Dermis microvascular lymphatic vessel endothelial cell (primary cell): ENCODE data around the gene ZNF587B. TPM values are rescaled to one million over a fixed set of nuclear protein-coding genes. Genes with fewer than 3 reads are reported as not detected.
"Not testable (repeated sequence)": the region's sequence is repeated elsewhere in the genome, so short reads cannot be mapped to it uniquely, and the experiment has no call there.

ENCODE experiments used
- DNase-seq, 2 donors: peaks; one replicate each; pipeline versions ENCODE4 v3.0.0 to v3.0.0-alpha.2; 2010; ENCODE audit warnings: low read depth in 2 of 2
- total RNA-seq: library from RNA; depleted of rRNA; stranded (reverse); fragments of >200 nt; gene quantifications from 2 replicates; pipeline ENCODE4 v1.2.1, GENCODE V29; 2014

The ZNF587B gene
- 13.5 and 14.5 TPM in 2 replicates for total RNA-seq

DNA sequence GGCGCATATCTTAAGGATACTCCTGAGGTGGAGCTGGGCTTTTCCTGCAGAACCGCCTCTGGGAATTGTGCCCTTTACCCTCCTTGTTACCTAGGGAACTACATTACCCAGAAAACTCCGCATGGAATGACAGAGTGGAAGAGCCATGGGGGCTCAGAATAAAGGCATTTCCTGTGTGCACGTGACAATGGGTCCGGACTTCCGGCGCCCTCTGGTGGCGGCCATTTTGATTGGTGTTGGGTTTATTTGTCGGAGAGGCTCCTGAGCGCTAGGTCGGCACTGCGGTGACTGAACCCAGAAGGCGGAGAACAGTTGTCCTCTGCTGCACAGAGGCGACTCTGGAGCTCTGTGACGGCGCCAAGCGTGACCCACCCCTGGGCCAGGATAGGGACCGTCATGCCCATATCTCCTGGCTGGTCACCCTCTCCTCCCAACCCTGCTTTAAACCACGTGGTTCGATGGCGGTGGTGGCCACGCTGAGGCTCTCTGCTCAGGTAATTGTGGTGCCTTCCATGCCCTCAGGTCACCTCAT lies at the start of gene ZNF587B:
TSS of gene ZNF587B (plus strand) at position 229 of the 532 bp plus-strand sequence. CDS start at position 459, 230 bp downstream.
- peak; percentile 35 to 37 for DNase-seq

DNA sequence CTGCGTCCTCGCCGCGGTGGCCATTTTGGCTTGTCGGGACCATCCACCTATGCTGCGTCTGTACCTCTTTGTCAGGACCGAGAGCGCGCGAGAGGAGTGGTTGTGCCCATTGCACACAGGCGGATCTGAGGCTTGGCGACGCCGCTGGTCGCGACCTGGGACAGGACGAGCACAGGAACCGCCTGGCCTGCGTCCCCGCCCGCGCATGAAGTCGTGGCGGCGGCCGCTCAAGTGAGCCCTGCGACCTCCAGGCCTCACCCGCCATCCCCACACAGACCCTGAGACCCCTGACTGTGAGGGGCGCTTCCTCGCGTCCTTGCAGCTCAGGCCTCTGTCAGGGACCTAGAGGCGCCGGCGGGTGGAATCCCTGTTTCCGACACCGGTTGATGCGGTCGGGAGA lies 43.8 kb upstream of the ZNF587B start:
- DNase-seq, result no peak

DNA sequence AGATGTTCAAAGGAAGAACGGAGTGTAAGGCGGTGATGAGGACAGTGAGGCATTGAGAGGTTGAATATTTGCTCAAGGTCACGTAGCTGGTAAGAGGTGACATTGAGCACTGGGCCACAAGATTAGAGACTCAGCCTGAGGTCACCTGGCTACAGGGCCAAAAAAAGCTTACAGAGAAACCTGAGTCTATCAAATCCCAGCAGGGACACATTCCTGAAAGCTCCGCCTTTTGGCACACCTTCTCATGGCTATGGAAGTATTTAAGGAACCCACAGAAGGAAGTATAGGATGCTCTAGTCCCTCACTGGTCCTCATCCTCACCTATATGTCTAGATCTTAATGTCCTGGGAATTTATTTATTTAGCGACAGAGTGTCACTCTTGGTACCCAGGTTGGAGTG lies 43.2 kb upstream of the ZNF587B start:
- no peak for DNase-seq

DNA sequence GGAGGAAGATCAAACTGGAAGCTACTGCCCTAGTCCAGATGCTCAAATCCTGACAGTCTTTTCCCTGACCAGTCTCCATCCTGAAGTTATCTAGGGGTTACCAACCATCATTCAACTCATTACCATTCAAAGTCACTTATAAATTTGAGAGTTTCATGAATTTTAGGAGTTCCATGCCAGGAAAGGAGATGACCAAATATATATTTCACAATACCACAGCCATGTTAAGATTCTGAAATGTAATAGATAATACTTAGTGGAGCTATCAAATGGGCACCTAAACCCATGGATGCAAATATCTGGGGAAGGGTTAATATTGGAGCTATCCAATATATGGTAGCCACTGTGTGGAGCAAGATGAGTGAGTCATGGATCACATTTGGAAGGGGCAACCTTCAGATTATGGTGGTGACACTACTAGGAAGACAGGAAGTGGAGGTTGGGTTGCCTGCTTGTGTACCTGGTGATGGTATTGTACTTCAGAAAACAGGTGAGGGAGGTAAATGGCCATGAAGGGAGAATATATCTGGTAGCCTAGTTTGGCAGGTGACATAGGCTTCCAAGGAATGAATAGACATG lies 41.9 kb upstream of the ZNF587B start:
- DNase-seq, result no peak

DNA sequence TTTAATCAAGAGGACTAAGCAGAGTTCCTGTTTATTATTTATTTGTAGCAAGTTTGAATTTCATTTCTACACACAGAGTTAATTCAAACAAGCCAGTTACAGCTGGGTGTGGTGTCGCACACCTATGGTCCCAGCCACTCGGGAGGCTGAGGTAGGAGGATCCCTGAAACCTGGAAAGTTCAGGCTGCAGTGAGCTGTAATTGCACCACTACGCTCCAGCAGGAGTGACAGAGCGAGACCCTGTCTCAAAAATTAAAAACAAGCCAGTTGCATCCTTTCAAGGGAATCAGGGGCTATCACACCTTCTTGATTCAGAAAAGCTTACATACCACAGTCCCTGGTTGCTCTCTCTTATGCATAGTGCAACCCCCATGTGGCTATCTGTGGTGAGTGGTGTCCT lies 40.8 kb upstream of the ZNF587B start:
- DNase-seq, result no peak

DNA sequence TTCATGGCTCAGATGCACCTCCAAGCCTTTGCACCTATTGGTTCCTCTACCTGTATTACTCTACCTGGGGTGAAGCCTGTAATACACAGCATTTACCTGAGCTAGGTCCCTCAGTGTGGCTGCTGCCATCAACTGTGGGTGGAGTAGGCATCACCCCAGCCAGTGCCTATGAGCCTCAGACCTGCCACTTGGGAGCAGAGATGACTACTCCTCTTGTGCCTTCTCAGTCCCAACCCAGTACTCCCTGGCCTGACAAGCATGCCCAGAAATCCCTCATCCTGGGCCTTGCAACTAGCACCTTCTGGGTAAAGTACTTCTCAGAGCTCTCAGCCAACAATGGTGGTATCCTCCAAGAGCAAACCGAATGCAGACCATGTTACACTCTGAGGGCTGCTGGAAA lies 33.5 kb upstream of the ZNF587B start:
- DNase-seq, result not testable (repeated sequence)

DNA sequence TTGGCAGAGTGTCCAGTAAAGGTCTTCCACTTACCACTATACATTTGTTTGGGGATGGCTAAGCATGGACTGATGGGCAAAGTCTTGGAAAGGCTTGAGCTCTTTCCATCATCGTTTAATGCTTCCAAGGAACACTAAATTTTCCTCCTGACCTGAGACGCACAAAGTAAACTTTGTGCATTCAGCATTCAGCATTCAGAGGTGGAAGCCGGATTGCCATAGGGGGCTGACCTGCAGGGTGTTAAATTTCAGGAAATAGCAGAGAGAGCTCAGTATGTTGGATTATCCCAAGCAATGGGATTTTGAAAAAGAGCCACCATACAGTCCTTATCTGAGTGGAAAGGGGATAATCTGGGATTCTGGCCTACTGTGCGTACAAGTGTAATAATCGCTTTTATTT lies 29.4 kb upstream of the ZNF587B start:
- DNase-seq, result no peak

DNA sequence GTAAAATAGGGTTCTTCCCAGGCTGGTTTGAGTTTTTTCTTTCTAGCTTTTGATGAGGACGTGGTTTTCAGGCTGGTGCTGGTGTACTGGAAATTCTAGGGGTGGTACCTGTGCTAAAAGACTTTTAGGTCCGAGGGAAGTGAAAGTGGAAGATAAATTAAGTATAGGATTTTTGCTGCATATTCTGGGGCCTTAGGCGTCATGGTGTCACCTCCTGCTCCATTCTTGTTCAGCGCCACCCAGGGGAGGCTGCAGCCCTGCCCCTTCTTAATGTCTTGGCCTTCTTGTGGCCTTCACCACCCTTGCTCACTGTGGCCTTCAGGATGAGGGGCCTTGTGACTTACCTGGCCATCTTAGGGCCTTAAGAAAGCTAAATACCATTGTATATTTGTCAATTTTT lies 27.8 kb upstream of the ZNF587B start:
- no peak for DNase-seq

DNA sequence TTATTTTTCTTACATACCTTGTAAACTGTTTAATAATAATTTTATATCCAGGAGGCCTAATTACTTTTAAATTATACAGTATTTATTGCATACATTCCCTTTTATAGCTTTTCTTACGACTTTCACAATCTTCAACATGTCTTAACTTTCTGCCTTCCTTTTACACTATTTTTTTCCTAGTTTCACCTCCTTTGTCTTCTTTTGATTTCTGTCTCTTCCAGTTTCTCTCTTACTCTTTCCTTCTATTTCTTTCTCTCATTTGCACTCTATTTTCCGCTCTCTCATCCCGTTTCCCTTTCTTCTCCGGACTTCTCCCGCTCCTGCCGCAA lies 26.9 kb upstream of the ZNF587B start:
- DNase-seq, result no peak

DNA sequence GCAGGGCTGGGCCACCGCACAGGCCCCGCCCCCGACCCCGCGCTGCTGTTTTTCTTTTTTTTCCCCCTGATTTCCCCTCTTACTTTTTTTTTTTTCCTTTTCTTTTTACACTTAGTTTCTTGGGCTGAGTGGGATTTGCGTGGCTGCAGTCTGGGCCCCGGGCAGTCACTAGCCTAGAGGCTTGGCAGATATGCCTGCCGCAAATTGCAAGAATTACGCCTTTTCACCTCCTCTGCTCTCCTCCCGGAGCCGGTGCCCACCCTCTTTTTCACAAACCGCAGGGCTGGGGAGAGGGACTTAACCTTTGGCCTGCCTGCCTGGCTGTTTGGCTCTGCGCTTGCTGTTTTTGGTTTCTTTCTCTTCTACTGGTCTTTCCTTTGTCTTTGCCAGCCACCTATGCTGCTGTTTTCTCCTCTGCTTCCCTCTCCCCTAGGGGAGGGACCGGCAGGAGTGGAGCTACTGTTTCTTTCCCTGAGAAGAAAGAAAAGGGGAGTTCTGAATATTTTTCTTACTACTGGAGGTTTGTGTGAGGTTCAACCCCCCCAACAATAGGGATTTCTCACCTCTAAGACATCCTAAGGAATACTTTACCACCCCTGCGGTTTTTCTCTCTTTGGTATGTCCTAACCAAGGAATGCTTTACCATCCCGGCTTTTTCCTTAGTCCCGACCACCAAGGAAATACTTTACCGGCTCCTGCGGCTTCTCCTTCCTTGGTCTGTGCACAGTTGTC lies 26.3 kb upstream of the ZNF587B start:
- peak in 1 of 2 donors; percentile 48 for DNase-seq

DNA sequence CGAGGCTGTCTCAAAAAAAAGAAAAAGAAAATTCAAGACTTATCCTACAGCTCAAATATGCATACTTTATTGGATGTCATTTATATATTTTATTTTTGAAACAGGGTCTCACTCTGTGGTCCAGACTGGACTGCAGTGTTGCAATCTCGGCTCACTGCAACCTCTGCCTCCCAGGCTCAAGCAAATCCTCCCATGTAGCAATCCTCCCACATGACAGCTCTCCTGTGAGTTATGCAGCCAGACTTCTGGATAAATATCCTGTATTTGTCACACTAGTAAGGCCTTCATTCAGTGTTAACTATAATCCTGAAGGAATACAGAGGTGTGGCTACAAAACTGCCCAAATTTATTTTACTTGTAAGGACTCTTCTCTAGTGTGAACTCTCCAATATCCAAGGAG lies 22.6 kb upstream of the ZNF587B start:
- no peak for DNase-seq

DNA sequence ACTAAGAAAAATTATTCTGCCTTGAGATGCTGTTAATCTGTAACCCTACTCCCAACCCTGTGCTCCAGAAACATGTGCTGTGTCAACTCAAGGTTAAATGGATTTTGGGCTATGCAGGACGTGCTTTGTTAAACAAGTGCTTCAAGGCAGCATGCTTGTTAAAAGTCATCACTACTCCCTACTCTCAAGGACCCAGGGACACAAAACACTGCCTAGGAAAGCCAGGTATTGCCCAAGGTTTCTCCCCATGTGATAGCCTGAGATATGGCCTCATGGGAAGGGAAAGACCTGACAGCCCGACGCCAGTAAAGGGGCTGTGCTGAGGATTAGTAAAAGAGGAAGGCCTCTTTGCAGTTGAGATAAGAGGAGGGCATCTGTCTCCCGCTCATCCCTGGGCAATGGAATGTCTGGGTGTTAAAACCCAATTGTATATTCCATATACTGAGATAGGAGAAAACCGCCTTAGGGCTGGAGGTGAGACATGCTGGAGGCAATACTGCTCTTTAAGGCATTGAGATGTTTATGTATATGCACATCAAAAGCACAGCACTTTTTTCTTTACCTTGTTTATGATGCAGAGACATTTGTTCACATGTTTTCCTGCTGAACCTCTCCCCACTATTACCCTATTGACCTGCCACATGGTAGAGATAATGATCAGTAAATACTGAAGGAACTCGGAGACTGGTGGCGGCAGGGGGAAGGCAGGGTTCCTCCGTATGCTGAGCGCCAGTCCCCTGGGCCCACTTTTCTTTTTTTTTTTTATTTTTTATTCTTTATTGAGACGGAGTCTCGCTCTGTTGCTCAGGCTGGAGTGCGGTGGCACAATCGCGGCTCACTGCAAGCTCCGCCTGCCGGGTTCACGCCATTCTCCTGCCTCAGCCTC lies 19.4 kb upstream of the ZNF587B start:
- not testable (repeated sequence) for DNase-seq

DNA sequence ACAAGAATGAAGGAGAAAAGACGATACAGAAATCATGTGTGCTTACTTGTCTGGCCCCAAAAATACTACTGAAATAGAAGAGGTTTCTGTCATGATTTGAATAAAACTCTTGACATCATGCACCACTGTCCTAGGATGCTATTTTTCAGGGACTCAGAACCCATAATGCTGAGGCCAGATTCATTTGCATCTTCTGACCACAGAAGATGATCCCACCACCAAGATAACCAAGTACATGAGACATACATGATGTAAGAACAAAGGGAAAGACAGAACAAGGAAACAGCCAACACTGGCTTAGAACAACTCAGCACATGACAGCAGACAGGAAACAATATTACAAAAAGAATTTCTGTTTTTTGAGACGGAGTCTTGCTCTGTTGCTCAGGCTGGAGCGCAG lies 17.9 kb upstream of the ZNF587B start:
- DNase-seq, result no peak

DNA sequence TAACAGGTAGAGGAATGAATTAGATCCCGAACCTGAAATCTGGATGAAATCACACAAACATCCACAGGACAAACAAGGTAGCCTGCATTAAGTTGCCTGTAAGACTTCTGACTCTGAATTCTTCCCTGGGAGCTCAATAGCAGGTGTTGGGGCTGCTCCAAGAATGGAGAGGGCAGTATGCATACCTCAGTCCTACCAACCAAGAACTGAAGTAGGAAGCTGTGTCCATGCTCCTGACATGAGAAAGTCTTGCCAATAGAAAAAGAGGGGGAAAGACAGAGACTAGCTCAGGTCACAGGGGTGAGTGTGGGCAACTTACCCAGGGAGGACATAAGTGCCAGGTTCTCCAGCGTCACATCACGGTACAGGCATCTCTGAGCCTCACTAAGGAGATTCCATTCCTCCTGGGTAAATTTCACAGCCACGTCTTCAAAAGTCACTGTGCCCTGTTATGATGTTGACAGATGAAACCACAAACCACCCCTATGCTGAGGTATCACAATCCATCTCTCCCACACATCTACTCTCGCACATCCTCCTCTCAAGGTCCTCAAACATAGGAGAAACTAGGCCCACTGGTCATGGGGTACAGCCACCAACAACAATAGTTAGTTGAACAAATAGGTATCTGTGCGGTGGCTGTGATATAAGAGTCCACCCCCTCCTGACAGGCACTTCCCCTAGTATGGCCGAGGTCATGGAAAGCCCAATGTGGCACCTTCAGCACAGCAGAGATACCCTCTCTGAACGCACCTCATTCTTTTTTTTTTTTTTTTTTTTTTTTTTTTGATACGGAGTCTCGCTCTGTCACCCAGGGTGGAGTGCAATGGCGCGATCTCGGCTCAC lies 16.9 kb upstream of the ZNF587B start:
- not testable (repeated sequence) for DNase-seq

DNA sequence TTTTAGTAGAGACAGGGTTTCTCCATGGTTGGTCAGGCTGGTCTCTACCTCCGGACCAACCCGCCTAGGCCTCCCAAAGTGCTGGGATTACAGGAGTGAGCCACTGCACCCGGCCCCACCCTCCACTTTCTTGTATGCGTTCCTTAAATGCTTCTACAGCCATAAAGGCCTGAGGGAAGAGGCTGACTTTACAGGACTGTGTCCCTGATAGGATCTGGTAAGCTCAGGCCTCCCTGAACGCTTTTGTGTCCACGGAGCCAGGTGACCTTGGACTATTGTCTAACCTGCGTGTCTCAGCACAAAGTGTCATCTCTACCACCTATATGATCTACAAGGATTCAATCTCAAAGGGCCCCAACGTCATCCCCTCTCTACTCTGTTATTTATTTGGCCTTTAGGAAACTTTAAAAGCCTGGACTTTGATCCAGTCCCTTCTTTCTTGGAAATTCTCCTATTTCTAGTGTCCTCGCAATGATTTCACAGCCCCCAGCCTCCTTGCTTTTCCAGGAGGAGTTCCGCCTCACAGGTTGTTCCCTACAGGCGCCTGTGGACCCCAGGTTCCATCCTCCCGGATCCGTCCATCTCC lies 16.1 kb upstream of the ZNF587B start:
- DNase-seq, result no peak

DNA sequence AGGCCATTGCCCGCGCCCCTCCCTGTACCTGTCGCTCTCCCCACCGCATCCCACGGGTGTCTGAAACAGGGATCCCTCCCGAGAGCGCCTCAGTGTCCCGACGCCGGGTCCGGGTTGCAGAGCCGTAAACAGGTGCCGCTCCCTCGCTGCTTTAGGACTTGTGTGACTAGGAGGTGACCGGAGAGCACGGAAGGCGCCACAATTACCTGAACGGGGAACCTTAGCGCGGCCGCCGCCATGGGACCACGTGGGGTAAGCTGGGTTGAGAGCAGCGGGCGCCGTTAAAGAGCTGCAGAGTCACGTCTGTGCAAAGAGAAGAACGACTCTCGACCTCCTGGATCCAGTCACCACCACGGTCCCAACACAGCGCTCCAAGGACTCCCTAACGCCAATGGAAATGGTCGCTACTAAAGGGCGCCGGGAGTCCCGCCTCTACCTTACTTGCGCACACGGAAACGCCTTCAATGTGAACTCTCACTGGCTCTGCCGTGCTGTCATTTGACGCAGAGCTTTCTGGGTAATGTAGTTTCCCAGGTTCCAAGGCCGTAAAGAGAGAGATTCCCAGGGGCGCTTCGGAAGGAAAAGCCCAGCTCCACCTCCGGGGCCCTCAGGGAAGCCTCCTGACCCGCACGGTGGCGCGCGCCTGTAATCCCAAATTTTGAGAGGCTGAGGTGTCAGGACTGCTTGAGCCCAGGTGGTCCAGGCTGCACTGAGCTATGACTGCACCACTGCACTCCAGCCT lies 15.4 kb upstream of the ZNF587B start, which contains the start of gene ZNF552:
TSS of gene ZNF552 (minus strand) at position 409 of the 742 bp plus-strand sequence. CDS start at position 239, 170 bp downstream.
- peak; percentile 87 to 94 for DNase-seq

DNA sequence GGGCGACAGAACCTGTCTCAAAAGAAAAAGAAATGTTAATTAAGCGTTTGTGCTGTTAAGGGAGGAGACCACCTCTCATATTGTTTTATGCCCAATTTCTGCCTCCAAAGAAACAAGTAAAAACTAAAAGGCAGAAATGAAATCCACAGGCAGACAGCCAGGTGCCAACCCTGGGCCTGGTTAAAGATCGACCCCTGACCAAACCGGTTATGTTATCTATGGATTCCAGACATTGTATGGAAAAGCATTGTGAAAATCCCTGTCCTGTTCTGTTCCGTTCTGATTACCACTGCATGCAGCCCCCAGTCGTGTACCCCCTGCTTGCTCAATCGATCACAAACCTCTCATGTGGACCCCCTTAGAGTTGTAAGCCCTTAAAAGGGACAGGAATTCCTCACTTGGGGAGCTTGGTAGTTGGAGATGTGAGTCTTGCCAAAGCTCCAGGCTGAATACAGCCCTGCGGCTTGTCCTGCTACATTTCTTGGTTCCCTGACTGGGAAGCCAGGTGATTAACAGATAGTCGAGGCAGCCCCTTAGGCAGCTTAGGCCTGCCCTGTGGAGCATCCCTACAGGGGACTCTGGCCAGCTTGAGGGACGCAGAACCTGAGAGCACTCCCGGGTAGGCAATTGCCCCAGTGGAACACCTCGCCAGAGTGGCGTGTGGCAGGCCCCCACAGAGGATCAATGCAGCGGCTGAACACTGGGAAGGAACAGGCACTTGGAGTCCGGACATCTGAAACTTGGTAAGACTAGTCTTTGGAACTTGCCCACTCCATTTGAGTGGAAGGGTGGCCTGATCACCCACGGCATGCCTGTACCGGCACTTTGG lies 14.6 kb upstream of the ZNF587B start:
- no peak for DNase-seq

DNA sequence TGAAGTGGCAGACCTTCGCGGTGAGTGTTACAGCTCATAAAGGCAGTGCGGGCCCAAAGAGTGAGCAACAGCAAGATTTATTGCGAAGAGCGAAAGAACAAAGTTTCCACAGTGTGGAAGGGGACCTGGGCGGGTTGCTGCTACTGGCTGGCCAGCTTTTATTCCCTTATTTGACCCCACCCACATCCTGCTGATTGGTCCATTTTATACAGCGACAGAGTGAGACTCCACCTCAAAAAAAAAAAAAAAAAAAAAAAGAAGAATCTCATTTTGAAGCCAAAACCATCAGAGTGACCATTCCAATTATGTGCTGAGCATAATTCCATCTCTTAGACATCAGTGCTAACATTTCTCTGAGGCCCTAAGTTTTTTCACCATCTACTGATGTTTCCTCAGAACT lies 13.4 kb upstream of the ZNF587B start:
- no peak for DNase-seq

DNA sequence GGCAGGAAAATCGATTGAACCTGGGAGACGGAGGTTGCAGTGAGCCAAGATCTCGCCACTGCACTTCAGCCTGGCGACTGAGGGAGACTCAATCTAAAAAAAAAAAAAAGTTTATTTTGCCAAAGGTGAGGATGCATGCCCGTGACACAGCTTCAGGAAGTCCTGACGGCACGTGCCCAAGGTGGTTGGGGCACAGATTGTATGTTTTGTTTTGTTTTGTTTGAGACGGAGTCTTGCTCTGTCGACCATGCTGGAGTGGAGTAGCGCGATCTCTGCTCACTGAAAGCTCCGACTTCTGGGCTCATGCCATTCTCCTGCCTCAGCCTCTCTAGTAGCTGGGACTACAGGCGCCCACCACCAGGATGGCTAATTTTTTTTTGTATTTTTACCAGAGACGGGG lies 12.1 kb upstream of the ZNF587B start:
- no peak for DNase-seq
